PFSK-1 (cell line): ENCODE data around the gene USP28.

ENCODE experiments used
- FOXP2 ChIP-seq: optimal IDR thresholded peaks from 2 replicates; pipeline ENCODE3; 2011; ENCODE audit warnings: borderline replicate concordance, control low read depth, inconsistent platforms; ENCODE audit not compliant: insufficient read depth; ENCODE audit errors: extremely low read length, extremely low read depth
- POLR2AphosphoS5 ChIP-seq: IDR thresholded peaks from 2 replicates; pipeline ENCODE4 v1.6.1; 2012; ENCODE audit warnings: low read depth, mild to moderate bottlenecking, control low read depth, low read length, moderate library complexity
- REST ChIP-seq, 2 experiments: IDR thresholded peaks; 2 replicates each; pipeline versions ENCODE4 v1.6.1 to v1.8.0; 2011 to 2012; ENCODE audit warnings: low read depth in 2 of 2, low read length in 2 of 2, control low read depth in 1 of 2, inconsistent platforms in 1 of 2, mild to moderate bottlenecking in 1 of 2, moderate library complexity in 1 of 2; ENCODE audit not compliant: insufficient read depth in 1 of 2
- SIN3A ChIP-seq: IDR thresholded peaks from 2 replicates; pipeline ENCODE4 v1.6.1; 2012; ENCODE audit warnings: mild to moderate bottlenecking, low read length, moderate library complexity, borderline replicate concordance; ENCODE audit not compliant: insufficient read depth
- TAF1 ChIP-seq: IDR thresholded peaks from 2 replicates; pipeline ENCODE4 v1.6.1; 2012; ENCODE audit warnings: low read length, control low read depth, borderline replicate concordance; ENCODE audit not compliant: insufficient read depth

Gene USP28

DNA sequence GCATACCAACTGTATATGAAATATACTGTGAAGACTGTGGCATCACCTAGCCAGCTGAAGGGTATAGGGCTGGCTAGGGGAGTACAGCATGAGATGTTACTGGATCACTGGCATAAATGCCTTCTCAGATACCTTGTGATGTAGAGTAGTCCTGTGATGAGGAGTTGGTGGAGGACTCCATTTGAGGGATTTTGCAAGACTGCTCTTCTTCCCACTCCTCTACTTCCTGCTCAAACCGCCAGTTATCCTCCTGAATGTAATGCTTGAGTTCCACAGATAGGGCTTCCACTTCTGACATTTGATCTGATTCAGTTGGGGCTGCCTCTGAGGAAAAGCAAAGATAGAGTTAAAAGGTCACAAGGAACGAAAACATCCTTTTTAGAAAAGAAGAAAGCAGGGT is 66.4 kb downstream of the USP28 start:
- TF ChIP-seq POLR2AphosphoS5: no peak
- no peak for TF ChIP-seq SIN3A
- TF ChIP-seq REST (IDR thresholded peaks at IDR 0.05; ENCODE audit: insufficient read depth in 1 of 2, low read depth in 2 of 2, low read length in 2 of 2): no peak
- no peak for TF ChIP-seq FOXP2
- TF ChIP-seq TAF1: no peak

GRCh38 chr11:113806406-113806805 is 69.0 kb downstream of the USP28 start:
- TF ChIP-seq TAF1 (no peak), REST (IDR thresholded peaks at IDR 0.05; ENCODE audit: insufficient read depth in 1 of 2, low read depth in 2 of 2, low read length in 2 of 2) (no peak), SIN3A (no peak), FOXP2 (no peak), POLR2AphosphoS5 (no peak)

DNA sequence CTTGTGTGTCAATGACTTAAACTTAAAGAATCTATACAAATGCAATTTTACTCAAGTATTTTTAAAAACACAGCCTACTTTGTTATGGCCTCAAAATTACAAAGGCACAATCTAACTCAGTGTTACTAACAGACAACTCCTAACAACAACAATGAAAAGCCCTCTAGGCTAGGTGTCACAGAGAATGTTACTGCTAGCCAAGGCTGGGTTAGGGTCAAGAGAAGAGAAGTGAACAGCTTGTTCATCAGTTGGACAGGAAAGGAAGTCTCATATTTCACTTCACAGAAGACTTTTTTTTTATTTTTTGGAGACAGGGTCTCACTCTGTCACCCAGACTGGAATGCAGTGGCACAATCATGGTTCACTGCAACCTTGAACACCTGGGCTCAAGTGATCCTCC is 69.7 kb downstream of the USP28 start:
- TF ChIP-seq FOXP2: no peak
- no peak for TF ChIP-seq SIN3A
- no peak for TF ChIP-seq REST (IDR thresholded peaks at IDR 0.05; ENCODE audit: insufficient read depth in 1 of 2, low read depth in 2 of 2, low read length in 2 of 2)
- no peak for TF ChIP-seq TAF1
- no peak for TF ChIP-seq POLR2AphosphoS5

DNA sequence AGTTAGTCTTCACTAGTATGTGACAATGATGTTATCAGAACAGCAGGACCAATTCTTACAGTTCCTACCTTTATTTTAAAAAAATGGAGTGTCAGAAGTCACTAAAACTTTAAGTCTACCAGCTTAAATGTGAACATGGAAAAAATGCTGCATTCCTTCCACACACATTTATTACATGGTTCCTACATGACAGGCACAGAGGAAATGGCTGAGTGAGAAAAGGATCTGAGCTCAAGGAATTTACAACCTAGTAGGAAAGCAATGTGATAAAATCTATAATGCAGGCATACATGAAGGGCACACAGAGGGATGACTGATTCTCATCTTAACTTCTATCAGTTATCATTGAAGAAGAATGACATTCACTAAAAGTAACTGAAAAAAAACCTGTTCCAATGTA is 72.8 kb downstream of the USP28 start:
- TF ChIP-seq FOXP2 (no peak), TAF1 (no peak), POLR2AphosphoS5 (no peak), REST (IDR thresholded peaks at IDR 0.05; ENCODE audit: insufficient read depth in 1 of 2, low read depth in 2 of 2, low read length in 2 of 2) (no peak), SIN3A (no peak)

DNA sequence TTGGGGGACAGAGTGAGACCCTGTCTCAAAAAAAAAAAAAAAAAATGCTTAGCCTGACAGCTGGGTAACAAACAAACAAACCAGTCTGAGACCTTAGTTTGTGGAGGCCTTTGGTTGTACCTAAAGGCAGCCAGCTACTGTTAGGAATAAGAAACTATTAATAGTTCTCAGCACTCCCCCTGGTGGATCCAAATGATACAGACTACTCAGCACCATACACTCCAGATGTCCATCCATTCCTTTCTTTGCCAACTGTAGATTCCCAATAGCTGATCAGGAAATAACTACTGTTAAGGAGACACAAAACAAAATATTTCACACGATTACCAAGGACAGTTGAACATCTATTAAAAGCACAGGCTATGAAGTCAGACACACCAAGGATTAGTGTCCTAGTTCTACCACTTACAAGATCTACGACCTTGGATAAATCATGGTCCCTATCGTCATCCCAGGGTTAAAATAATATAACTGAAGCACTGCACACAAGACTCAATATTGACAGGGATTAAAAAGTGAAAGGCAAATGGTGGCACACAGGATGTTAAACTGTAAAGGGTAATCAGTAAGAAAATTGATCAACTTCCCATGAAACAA is 78.6 kb downstream of the USP28 start:
- no peak for TF ChIP-seq FOXP2
- no peak for TF ChIP-seq SIN3A
- no peak for TF ChIP-seq POLR2AphosphoS5
- no peak for TF ChIP-seq REST (IDR thresholded peaks at IDR 0.05; ENCODE audit: insufficient read depth in 1 of 2, low read depth in 2 of 2, low read length in 2 of 2)
- no peak for TF ChIP-seq TAF1
